DMS114 treated with DMSO at 0.1 percent for 48 hours (cell line): ENCODE results near the gene OR10A6.

Source experiments
- DNase-seq: peaks from one replicate; lab custom pipeline; 2025; ENCODE audit not compliant: unreplicated experiment; lab: John Stamatoyannopoulos, UW

Gene OR10A6

GRCh38 chr11:7910286-7910788 is 20.7 kb downstream of the OR10A6 start:
- DNase-seq: no peak

- DNase-seq: no peak
Measured at GRCh38 chr11:7909585-7910285, 21.3 kb downstream of the OR10A6 start.

- no peak for DNase-seq
Measured at GRCh38 chr11:7907121-7907520, 23.9 kb downstream of the OR10A6 start.

- no peak for DNase-seq
Measured at GRCh38 chr11:7906481-7906880, 24.6 kb downstream of the OR10A6 start.

GRCh38 chr11:7905961-7906429 is 25.1 kb downstream of the OR10A6 start:
- no peak for DNase-seq

GRCh38 chr11:7905549-7905948 is 25.5 kb downstream of the OR10A6 start:
- DNase-seq: no peak

- no peak for DNase-seq
Measured at GRCh38 chr11:7904917-7905316, 26.2 kb downstream of the OR10A6 start.

- DNase-seq: no peak
Measured at GRCh38 chr11:7903940-7904339, 27.1 kb downstream of the OR10A6 start.

GRCh38 chr11:7901319-7901854 is 29.7 kb downstream of the OR10A6 start:
- no peak for DNase-seq

- no peak for DNase-seq
Measured at GRCh38 chr11:7900686-7901085, 30.4 kb downstream of the OR10A6 start.

- no peak for DNase-seq
Measured at GRCh38 chr11:7899418-7899817, 31.6 kb downstream of the OR10A6 start.

- no peak for DNase-seq
Measured at GRCh38 chr11:7898666-7899283, 32.3 kb downstream of the OR10A6 start.

GRCh38 chr11:7896009-7896785 is 34.9 kb downstream of the OR10A6 start:
- no peak for DNase-seq

GRCh38 chr11:7894251-7894650 is 36.8 kb downstream of the OR10A6 start:
- no peak for DNase-seq

- DNase-seq: no peak
Measured at GRCh38 chr11:7893796-7894195, 37.3 kb downstream of the OR10A6 start.

GRCh38 chr11:7892840-7893254 is 38.2 kb downstream of the OR10A6 start:
- peak; percentile 57 for DNase-seq

GRCh38 chr11:7892059-7892699 is 38.9 kb downstream of the OR10A6 start:
- DNase-seq: no peak

GRCh38 chr11:7890417-7891172 is 40.5 kb downstream of the OR10A6 start:
- no peak for DNase-seq

GRCh38 chr11:7889985-7890384 is 41.1 kb downstream of the OR10A6 start:
- DNase-seq: no peak

GRCh38 chr11:7882860-7883259 is 48.2 kb downstream of the OR10A6 start:
- no peak for DNase-seq
